Measurements from ENCODE around the gene C14orf39.

- TF ChIP-seq CTCF (IDR thresholded peaks at IDR 0.05), result no peak
- TF ChIP-seq EZH2 (IDR thresholded peaks at IDR 0.05), result no peak
- TF ChIP-seq EZH2phosphoT487 (IDR thresholded peaks at IDR 0.05), result no peak
Measured at GRCh38 chr14:60508363-60508706, 22.5 kb upstream of the C14orf39 start.

Data from neural progenitor cell (in vitro differentiated cells).